Osteoblast (primary cell): ENCODE measurements around the gene DLG1. TPM values are rescaled to one million over a fixed set of nuclear protein-coding genes. Genes with fewer than 3 reads are reported as not detected.

Experiments
- DNase-seq: peaks from one replicate; pipeline ENCODE4 v3.0.0; 2011; ENCODE audit warnings: low spot score, mixed read lengths; ENCODE audit not compliant: insufficient read length; ENCODE audit errors: missing footprints
- H2AFZ ChIP-seq: 2 replicates; pipeline ENCODE4 v1.6.0; 2011; ENCODE audit warnings: mild to moderate bottlenecking, low read length
- H3K27ac ChIP-seq: 2 replicates; pipeline ENCODE4 v1.5.1; 2011; ENCODE audit warnings: mild to moderate bottlenecking, low read depth, low read length, moderate library complexity
- H3K27me3 ChIP-seq: 2 replicates; pipeline ENCODE4 v1.6.0; 2012; ENCODE audit warnings: mild to moderate bottlenecking, control low read depth, inconsistent platforms, low read length, moderate library complexity; ENCODE audit not compliant: insufficient read depth
- H3K36me3 ChIP-seq: 2 replicates; pipeline ENCODE4 v1.5.1; 2011; ENCODE audit warnings: mild to moderate bottlenecking, low read length, control low read depth, moderate library complexity; ENCODE audit not compliant: insufficient read depth
- H3K4me1 ChIP-seq: 2 replicates; pipeline ENCODE4 v1.5.1; 2011; ENCODE audit warnings: mild to moderate bottlenecking, low read length, control low read depth, moderate library complexity; ENCODE audit not compliant: insufficient read depth
- H3K4me2 ChIP-seq: 2 replicates; pipeline ENCODE4 v1.6.0; 2011; ENCODE audit warnings: mild to moderate bottlenecking, low read length; ENCODE audit not compliant: insufficient read depth
- H3K4me3 ChIP-seq: fragments of 200-600 bp; sonication (generic); 3 replicates; pipeline ENCODE4 v1.5.1; 2012; ENCODE audit warnings: mild to moderate bottlenecking, low read length, inconsistent platforms; ENCODE audit not compliant: insufficient read depth
- H3K79me2 ChIP-seq: 2 replicates; pipeline ENCODE4 v1.6.0; 2012; ENCODE audit warnings: mild to moderate bottlenecking, low read length, control low read depth, inconsistent platforms; ENCODE audit not compliant: insufficient read depth
- H3K9me3 ChIP-seq: 2 replicates; pipeline ENCODE4 v1.5.1; 2011; ENCODE audit warnings: low read depth, low read length, control low read depth
- H4K20me1 ChIP-seq: 2 replicates; pipeline ENCODE4 v1.6.0; 2012; ENCODE audit warnings: mild to moderate bottlenecking, low read length, control low read depth; ENCODE audit not compliant: insufficient read depth
- CTCF ChIP-seq: IDR thresholded peaks from 2 replicates; pipeline ENCODE4 v1.5.1; 2011; ENCODE audit warnings: mild to moderate bottlenecking, low read depth, low read length, moderate library complexity; ENCODE audit errors: extremely low read depth
- total RNA-seq: library from RNA; depleted of rRNA; stranded (reverse); fragments of >200 nt; gene quantifications from 2 replicates; pipeline ENCODE4 v1.2.3, GENCODE V29; 2012

DLG1 gene
- total RNA-seq, 1 donor: 79.3 TPM

GRCh38 chr3:196998966-196999760 is 299.2 kb downstream of the DLG1 start:
- H3K27ac ChIP-seq: no peak overlapping the region
- peaks cover 8% of the 10 kb centered on the region for H3K4me1 ChIP-seq
- H4K20me1 ChIP-seq: no peaks in the 10 kb centered on the region
- H3K9me3 ChIP-seq: no peaks in the 10 kb centered on the region
- no peaks in the 10 kb centered on the region for H3K27me3 ChIP-seq
- no peak overlapping the region for H3K4me3 ChIP-seq
- DNase-seq: peak; percentile 68
- no peak overlapping the region for H2AFZ ChIP-seq
- H3K4me2 ChIP-seq: no peak overlapping the region
- TF ChIP-seq CTCF: no peak
- H3K36me3 ChIP-seq: no peaks in the 10 kb centered on the region
- H3K79me2 ChIP-seq: no peaks in the 10 kb centered on the region

DNA sequence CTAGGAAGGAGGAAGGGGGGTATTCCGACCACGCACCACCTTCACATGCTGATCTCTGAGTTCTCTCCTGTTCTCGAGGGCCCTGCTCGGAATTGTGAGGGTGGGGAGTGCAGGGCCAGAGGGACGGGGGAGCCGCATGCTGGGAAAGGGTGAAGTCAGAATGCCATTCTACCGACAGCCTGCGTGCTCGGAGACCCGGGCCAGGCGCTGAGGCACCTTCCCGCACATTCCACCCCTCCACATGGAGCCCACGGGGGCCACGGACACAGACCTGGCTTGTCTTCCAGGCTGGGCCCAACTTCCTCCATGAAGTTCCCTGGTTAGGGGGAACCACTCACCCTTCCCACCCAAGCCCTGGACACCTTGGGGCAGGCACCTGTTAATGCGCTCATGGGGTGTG is 301.1 kb downstream of the DLG1 start:
- Histone ChIP-seq H4K20me1 (no peaks in the 10 kb centered on the region), H3K4me2 (no peak overlapping the region), H3K4me3 (no peak overlapping the region), H3K79me2 (no peaks in the 10 kb centered on the region), H3K36me3 (no peaks in the 10 kb centered on the region), H3K27me3 (no peaks in the 10 kb centered on the region), H2AFZ (no peak overlapping the region), H3K4me1 (peaks cover 3% of the 10 kb centered on the region), H3K9me3 (no peaks in the 10 kb centered on the region), H3K27ac (no peak overlapping the region)
- no peak for TF ChIP-seq CTCF
- DNase-seq: peak; percentile 44

GRCh38 chr3:196996454-196997265 is 301.8 kb downstream of the DLG1 start:
- Histone ChIP-seq H3K4me3 (no peak overlapping the region), H3K4me1 (no peaks in the 10 kb centered on the region), H3K27me3 (no peaks in the 10 kb centered on the region), H3K9me3 (no peaks in the 10 kb centered on the region), H3K79me2 (no peaks in the 10 kb centered on the region), H2AFZ (no peak overlapping the region), H3K36me3 (no peaks in the 10 kb centered on the region), H3K27ac (no peak overlapping the region), H4K20me1 (no peaks in the 10 kb centered on the region), H3K4me2 (no peak overlapping the region)
- TF ChIP-seq CTCF: no peak
- DNase-seq: peak; percentile 65
